ENCODE data around the gene CCDC186.
A peak's percentile ranks its signal among the peaks of the same experiment; 100 is the strongest.

CCDC186 gene

GRCh38 chr10:114103284-114103683, 70.7 kb downstream of the CCDC186 start:
- peak; percentile 30 for DNase-seq

DNA sequence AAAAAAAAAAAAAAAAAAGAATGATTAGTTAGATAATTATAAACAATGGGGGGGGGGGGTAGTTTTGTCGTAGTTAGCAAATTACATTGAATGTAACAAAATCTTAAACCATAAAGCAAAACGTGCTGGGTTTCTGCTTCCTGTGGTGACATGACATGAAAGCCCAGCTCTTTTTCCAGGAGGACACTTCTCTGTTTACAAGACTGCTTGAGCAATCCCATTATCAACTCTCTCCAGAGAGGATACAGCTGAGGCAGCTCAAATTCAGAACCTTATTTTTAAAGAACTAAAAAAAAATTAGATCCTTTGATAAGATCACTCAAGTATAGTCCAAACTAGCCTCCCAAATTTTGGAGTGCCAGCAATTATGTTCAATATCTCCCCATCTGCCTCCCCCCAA, 71.7 kb downstream of the CCDC186 start:
- no peak for DNase-seq

GRCh38 chr10:114100848-114101741, 72.9 kb downstream of the CCDC186 start:
- DNase-seq = peak; percentile 11

DNA sequence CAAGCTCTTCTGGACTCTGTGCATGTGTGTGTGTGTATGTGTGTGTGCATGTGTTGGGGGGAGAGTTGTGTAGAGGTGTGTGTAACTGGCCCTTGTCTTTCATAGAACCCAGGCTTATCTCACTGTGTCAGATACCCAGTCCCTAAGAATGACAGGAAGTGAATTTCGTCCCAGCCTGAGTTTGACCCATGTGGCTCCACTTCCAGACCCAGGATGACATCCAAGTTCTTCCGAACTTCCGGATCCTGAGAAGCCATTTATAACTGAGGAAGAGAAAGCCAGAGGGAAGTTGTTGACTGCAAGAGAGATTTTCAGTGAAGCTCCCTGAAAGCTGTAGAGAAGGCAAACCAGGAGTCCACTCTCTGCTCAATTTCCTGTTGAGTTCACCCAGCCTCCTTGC, 77.1 kb downstream of the CCDC186 start:
- DNase-seq = no peak

- DNase-seq = no peak
Measured at GRCh38 chr10:114095559-114096337, 78.3 kb downstream of the CCDC186 start.

DNA sequence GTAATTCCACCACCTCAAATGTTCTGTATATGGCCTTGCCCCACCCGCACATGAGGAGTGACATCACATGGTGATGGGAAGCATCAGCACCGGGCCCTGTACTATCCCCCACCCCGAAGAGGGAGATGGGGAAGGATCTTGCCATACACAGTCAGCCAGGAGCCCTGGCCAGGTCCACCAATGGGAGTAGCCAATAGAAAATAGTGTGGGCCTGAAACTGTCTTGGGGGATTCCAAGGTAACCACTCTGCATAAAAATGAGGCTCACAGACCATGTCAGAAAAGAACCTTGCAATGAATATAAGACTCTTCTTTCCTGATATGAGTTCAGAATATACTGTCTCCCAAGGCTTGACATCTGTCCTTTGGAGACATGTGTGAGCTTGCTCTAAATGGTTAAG, 79.2 kb downstream of the CCDC186 start:
- DNase-seq = no peak

- no peak for DNase-seq
Measured at GRCh38 chr10:114087655-114088054, 86.3 kb downstream of the CCDC186 start.

DNA sequence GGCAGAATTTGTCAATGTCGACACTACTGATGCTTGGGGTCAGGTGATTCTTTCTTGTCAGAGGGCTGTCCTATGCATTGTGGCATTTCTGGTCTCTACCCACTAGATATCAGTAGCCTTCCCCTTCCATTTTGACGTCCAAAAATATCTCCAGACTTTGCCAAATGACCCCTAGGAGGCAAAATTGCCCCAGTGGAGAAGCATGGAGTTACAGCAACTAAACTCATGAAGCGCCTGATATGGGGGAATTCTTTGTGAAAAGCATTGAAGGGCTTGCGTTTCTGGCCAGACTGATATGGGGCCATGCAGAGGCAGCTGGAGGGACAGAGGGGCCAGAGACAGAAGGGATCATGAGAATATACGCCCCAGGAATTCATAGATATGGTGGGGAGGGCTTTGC, 86.7 kb downstream of the CCDC186 start:
- DNase-seq = no peak

DNA sequence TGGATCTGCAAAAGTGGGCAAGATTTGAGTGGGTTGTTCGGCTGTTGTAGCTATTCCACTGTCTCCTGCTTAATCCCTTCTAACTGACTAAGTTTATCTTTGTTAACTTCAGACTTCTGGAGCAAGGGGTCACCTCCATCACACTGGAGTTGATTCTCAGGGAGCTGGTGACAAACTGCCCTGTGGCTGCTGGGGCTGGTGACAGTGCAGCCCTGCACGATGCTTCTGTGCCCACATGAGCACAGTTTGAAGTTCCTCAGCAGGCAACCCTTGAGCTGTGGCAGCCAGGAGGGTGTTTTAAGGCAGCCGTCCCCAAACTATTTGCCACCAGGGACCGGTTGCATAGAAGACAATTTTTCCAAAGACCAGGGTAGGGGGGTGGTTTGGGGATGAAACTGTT, 89.8 kb downstream of the CCDC186 start:
- no peak for DNase-seq

DNA sequence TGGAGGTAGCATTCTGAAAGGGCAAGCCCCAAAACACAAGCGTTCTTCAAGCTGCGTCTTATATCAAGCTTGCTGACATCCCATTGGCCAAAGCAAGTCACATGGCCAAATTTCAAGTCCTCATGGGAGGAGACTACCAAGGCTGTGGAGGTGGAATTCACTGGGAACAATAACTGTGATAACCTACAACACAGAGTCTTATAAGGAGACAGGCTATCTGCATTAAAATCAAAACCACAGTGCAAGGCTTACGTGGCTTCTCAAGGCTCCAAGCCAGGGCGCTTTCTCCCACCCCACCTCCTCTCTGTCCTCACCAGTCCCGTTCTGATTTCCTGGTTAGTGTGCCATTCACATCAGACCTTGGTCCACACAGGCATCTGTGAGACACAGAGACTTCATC, 91.0 kb downstream of the CCDC186 start:
- DNase-seq = no peak

- no peak for DNase-seq
Measured at GRCh38 chr10:114081911-114082583, 92.0 kb downstream of the CCDC186 start.

GRCh38 chr10:114079421-114079820, 94.6 kb downstream of the CCDC186 start:
- no peak for DNase-seq

DNA sequence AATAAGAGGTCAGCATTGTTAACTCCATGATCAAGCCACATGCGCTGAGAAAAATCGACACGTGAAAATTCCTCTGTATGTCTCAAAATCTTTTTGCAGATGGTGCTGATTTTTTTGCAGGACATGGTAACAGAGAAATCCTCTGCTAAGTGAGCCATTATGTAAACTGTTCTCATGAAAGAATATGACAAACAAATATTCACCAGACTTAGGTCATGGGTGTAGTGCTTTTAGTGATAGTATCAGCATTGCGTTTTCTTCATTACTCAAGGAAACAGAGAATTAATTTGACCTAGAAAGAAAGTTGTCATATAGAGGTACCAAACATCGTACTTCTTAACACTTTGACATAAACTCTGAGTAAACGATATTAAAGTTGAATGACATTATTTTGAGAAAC, 95.7 kb downstream of the CCDC186 start:
- no peak for DNase-seq

GRCh38 chr10:114077815-114078219, 96.2 kb downstream of the CCDC186 start:
- no peak for DNase-seq

- DNase-seq = no peak
Measured at GRCh38 chr10:114077347-114077746, 96.7 kb downstream of the CCDC186 start.

DNA sequence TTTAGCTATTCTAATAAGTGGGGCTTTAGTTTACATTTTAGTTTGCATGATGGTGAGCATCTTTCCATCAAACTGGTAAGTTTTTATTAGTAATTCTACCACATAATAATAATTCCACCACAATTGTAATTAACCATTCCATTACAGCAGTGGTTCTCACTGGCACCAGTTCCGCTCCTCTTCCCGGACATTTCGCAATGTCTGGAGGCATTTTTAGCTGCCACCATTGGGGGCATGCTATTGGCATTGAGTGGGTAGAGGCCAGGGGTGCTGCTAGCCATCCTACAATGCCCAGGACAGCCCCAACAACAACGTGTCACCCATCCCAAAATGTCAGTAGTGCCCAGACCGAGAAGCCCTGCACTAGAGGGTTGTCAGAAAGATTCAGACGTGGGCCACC, 98.9 kb downstream of the CCDC186 start:
- DNase-seq = no peak

- DNase-seq = no peak
Measured at GRCh38 chr10:114073395-114074186, 100.4 kb downstream of the CCDC186 start.

- no peak for DNase-seq
Measured at GRCh38 chr10:114071178-114071577, 102.8 kb downstream of the CCDC186 start.
